AG10803 (cell line): Measurements from ENCODE around the gene RPL15.
A peak's percentile ranks its signal among the peaks of the same experiment; 100 is the strongest.
"Not testable (repeated sequence)": the region's sequence is repeated elsewhere in the genome, so short reads cannot be mapped to it uniquely, and the experiment has no call there.

Experiments
- DNase-seq: peaks from one replicate; pipeline ENCODE4 v3.0.0; 2010; ENCODE audit warnings: low read depth
- H3K4me3 ChIP-seq: 2 replicates; pipeline ENCODE4 v1.5.1; 2011; ENCODE audit warnings: mild to moderate bottlenecking, low read length, control low read depth
- TF ChIP-seq, protein P1 (sequence below): conservative IDR thresholded peaks from 2 replicates; pipeline ENCODE4 v1.5.1; 2011; ENCODE audit warnings: mild to moderate bottlenecking, low read length, control low read depth, inconsistent platforms

The RPL15 gene

DNA sequence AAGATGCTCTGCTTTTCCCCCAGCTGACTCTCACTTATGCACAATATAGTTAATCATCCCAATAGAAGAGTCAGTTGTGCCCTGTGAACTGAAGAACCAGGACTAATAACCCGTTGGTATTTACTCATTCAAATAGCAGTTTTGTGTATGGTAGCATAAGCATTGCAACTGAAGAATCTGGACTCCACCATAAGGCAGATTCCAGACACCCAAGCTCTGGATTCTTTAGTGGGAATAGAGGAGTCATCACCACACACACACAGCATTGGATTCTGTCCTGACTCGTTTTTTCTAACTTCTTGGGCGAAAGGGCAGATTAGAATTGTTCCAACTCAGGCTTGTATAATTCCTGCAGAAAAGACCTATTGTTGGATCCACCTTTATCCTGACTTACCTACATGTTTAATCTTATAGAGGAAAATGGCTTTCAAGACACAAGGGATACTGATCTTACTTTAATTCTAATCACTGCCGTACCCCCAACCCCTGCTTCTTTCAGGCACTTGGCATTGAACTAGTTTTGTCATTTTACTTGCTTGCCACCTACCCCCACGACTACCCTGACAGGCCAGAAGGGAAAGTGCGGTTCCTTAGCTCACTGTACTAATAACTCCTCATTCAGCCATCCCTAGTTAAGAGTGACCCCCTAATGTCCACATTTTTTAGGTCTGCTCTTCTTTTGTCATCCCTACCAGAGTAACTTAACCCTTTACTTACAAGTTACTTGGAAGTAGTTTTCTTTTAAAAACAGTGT lies 42.4 kb upstream of the RPL15 start:
- peak; percentile 85 for DNase-seq
- TF ChIP-seq, protein P1, sequence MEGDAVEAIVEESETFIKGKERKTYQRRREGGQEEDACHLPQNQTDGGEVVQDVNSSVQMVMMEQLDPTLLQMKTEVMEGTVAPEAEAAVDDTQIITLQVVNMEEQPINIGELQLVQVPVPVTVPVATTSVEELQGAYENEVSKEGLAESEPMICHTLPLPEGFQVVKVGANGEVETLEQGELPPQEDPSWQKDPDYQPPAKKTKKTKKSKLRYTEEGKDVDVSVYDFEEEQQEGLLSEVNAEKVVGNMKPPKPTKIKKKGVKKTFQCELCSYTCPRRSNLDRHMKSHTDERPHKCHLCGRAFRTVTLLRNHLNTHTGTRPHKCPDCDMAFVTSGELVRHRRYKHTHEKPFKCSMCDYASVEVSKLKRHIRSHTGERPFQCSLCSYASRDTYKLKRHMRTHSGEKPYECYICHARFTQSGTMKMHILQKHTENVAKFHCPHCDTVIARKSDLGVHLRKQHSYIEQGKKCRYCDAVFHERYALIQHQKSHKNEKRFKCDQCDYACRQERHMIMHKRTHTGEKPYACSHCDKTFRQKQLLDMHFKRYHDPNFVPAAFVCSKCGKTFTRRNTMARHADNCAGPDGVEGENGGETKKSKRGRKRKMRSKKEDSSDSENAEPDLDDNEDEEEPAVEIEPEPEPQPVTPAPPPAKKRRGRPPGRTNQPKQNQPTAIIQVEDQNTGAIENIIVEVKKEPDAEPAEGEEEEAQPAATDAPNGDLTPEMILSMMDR, result no peak
- H3K4me3 ChIP-seq, result no peak overlapping the region

DNA sequence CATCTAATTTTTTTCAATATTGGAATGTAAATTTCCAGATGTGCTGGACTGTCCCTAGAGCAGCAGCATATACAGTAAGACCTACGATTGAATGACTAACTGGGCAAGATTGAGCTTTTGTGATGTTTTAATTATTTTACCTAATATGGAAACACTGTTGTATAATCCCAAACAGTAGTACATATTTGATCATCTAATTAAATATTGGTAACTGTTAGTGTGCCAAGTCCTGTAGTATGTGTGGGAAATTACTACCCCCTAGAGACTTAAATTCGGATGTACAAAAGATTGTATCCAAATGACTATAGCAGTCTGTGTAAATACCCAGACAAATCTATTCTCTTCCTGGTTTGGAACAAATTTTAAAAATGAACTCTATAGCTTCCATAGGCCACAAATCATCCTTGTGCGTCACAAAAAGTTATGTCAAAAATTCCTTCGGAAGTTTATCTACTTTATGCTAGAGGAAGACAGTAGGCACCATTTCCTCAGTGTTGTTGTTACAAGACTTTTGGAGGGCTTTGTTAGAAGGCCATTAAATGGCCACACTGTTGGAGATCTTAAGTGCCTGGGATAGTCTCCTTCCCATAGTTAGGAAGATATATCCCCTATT lies 41.7 kb upstream of the RPL15 start:
- H3K4me3 ChIP-seq, result no peak overlapping the region

DNA sequence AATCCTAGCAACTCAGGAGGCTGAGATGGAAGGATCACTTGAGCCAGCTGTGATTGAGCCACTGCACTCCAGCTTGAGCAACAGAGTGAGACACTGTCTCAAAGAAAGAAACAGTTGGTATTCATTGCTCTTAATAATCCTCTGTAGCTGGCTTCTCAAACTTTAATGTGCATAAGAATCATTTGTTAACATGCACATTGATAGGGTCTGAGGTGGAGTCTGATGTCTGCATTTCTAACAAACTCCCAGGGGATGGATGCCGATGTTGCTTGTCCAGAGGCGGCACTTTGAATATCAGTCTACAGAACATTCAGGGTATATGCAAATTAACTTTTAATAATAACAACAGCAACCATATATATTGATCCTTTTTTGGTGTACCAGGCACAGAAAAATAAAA lies 40.0 kb upstream of the RPL15 start:
- DNase-seq, result peak; percentile 26
- H3K4me3 ChIP-seq, result no peak overlapping the region
- TF ChIP-seq, protein P1, result no peak

More for the DNA sequence above, 41.7 kb upstream of the RPL15 start:
- DNase-seq, result peak; percentile 31
- TF ChIP-seq, protein P1, result no peak

DNA sequence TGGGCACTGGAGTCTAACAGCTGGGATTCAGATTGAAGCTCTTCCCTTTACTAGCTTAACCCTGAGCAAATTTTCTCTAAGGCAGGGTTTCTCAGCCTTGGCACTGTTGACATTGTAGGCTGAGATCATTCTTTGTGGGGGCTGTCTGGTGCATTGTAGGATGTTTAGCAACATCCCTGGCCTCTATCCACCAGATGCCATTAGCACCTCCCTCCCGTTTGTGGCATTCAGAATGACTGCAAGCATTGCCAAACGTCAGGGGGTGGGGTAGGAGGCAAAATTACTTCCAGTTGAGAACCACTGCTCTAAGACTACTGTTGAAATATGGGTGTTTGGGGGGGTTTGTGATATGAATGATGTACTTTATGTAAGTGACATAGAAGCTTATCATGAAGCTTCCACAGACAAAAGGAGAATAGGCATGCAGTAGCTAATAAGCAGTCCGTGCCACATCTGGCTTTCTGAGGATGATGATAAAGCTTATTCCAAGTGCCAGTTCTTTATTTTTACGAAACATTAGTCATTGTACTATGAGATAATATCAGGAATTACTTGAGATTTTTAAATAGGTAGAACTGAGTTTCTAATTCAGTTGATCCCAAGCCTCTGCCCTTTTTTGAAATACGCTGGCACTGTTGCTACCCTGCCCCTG lies 39.5 kb upstream of the RPL15 start:
- TF ChIP-seq, protein P1, result no peak
- DNase-seq, result peak; percentile 96
- no peak overlapping the region for H3K4me3 ChIP-seq

DNA sequence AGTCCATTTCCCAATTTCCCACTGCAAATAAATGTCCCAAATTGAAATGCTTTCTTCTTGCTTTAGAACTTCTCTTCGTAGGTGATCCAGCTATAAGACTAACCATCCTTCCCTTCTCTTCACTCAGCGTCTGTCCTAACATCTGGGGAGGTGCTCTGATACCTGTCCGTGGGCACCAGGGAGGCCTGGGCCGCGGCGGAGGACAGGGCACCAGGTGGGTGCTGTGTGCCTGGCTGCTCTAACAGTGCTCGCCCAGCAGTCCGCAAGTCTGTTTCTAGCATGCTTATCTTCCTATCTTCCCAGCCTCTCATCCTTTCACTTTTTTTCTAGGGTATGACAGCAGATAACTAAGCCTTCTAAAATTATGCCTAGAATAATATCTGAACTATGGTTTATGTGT lies 37.4 kb upstream of the RPL15 start:
- TF ChIP-seq, protein P1, result no peak

DNA sequence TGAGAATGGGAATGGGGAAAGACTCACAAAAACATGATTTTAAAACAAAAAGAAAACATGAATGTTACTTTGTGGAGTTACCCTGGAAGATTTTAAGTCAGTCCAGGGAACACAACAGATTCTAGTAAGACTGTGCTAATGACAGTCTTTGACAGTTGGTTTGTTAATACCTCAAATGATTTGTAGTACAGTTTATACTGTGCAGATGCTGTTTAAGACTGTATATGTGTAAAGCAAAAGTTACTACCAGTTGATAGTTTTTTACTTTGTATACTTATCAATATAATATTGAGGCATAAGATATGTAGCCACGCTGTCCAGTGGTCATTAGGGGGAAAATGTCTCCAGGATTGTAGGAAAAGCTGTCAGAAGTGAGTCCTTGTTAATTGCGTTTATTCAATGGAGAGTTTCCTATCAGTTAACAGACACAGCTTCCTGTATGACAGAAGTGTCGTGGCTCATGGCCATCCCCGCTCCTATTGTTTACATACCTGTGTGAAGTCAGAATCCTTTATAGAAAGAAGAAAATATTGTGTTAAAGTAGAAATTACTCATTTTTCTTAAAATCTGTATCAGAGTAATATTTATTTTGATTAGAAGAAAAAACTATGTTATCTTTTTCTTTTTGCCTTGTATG lies 36.1 kb upstream of the RPL15 start:
- TF ChIP-seq, protein P1, result no peak
- DNase-seq, result no peak
- no peak overlapping the region for H3K4me3 ChIP-seq

More for the DNA sequence above, 37.4 kb upstream of the RPL15 start:
- H3K4me3 ChIP-seq, result no peak overlapping the region
- no peak for DNase-seq

DNA sequence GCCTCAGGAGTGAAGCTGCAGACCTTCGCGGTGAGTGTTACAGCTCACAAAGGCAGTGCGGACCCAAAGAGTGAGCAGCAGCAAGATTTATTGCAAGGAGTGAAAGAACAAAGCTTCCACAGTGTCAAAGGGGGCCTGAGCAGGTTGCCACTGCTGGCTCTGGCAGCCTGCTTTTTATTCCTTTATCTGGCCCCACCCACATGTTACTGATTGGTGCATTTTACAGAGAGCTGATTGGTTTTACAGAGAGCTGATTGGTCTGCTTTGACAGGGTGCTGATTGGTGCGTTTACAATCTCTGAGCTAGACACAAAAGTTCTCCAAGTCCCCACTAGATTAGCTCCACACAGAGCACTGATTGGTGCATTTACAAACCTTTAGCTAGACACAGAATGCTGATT lies 34.9 kb upstream of the RPL15 start:
- not testable (repeated sequence) for H3K4me3 ChIP-seq, DNase-seq
